ENCODE measurements around the gene ACOX2. TPM values are rescaled to one million over a fixed set of nuclear protein-coding genes. Genes with fewer than 3 reads are reported as not detected.
A peak's percentile ranks its signal among the peaks of the same experiment; 100 is the strongest.
"Not testable (repeated sequence)": the region's sequence is repeated elsewhere in the genome, so short reads cannot be mapped to it uniquely, and the experiment has no call there.

ACOX2 gene
- total RNA-seq, 1 donor, result 19.2 TPM

- no peak overlapping the region for H3K4me3 ChIP-seq (ENCODE audit: low read depth, low read length)
- peak; percentile 47 for TF ChIP-seq CTCF (IDR thresholded peaks at IDR 0.05; ENCODE audit: insufficient read depth, low read length)
- DNase-seq (ENCODE audit: low read depth), result peak; percentile 28
These were observed 7.3 kb downstream of the ACOX2 start for GRCh38 chr3:58529516-58530353.

- no peak for TF ChIP-seq CTCF (IDR thresholded peaks at IDR 0.05; ENCODE audit: insufficient read depth, low read length)
- H3K4me3 ChIP-seq (ENCODE audit: low read depth, low read length), result no peak overlapping the region
- peak; percentile 37 for DNase-seq (ENCODE audit: low read depth)
These were observed 8.4 kb downstream of the ACOX2 start for GRCh38 chr3:58528629-58529028.

GRCh38 chr3:58527440-58527839 is 9.6 kb downstream of the ACOX2 start:
- not testable (repeated sequence) for H3K4me3 ChIP-seq (ENCODE audit: low read depth, low read length); DNase-seq (ENCODE audit: low read depth)

GRCh38 chr3:58526515-58526957 is 10.5 kb downstream of the ACOX2 start:
- DNase-seq (ENCODE audit: low read depth), result peak; percentile 91
- H3K4me3 ChIP-seq (ENCODE audit: low read depth, low read length), result no peak overlapping the region
- TF ChIP-seq CTCF (IDR thresholded peaks at IDR 0.05; ENCODE audit: insufficient read depth, low read length), result no peak

GRCh38 chr3:58524326-58524888 is 12.6 kb downstream of the ACOX2 start:
- no peak for TF ChIP-seq CTCF (IDR thresholded peaks at IDR 0.05; ENCODE audit: insufficient read depth, low read length)
- DNase-seq (ENCODE audit: low read depth), result no peak
- H3K4me3 ChIP-seq (ENCODE audit: low read depth, low read length), result no peak overlapping the region

GRCh38 chr3:58522759-58523425 is 14.1 kb downstream of the ACOX2 start:
- no peak overlapping the region for H3K4me3 ChIP-seq (ENCODE audit: low read depth, low read length)
- TF ChIP-seq CTCF (IDR thresholded peaks at IDR 0.05; ENCODE audit: insufficient read depth, low read length), result no peak
- no peak for DNase-seq (ENCODE audit: low read depth)
